Parathyroid adenoma (tissue), 2 donors: Measurements from ENCODE around the gene NFX1.

Experiments
- H2AFZ ChIP-seq: fragments of 300-600 bp; sonication (generic); one replicate; pipeline ENCODE4 v1.7.0; 2017; ENCODE audit warnings: antibody characterized with exemption, mild to moderate bottlenecking
- H3K27ac ChIP-seq: fragments of 300-600 bp; sonication (generic); one replicate; pipeline ENCODE4 v1.7.0; 2017
- H3K27me3 ChIP-seq: fragments of 300-600 bp; sonication (generic); one replicate; pipeline ENCODE4 v1.7.0; 2017; ENCODE audit warnings: low read length; ENCODE audit not compliant: control insufficient read depth, insufficient read depth
- H3K36me3 ChIP-seq: fragments of 300-600 bp; sonication (generic); one replicate; pipeline ENCODE4 v1.7.0; 2017; ENCODE audit warnings: low read length; ENCODE audit not compliant: control insufficient read depth, insufficient read depth
- H3K4me1 ChIP-seq: fragments of 300-600 bp; sonication (generic); one replicate; pipeline ENCODE4 v1.7.0; 2017; ENCODE audit warnings: control low read depth
- H3K4me2 ChIP-seq: fragments of 300-600 bp; sonication (generic); one replicate; pipeline ENCODE4 v1.7.0; 2017; ENCODE audit warnings: low read length
- H3K4me3 ChIP-seq: fragments of 300-600 bp; sonication (generic); one replicate; pipeline ENCODE4 v1.7.0; 2017; ENCODE audit warnings: low read depth, low read length
- H3K79me2 ChIP-seq: fragments of 300-600 bp; sonication (generic); one replicate; pipeline ENCODE4 v1.7.0; 2017; ENCODE audit warnings: control low read depth
- H3K9ac ChIP-seq: fragments of 300-600 bp; sonication (generic); one replicate; pipeline ENCODE4 v1.7.0; 2017; ENCODE audit warnings: mild to moderate bottlenecking
- H3K9me3 ChIP-seq: fragments of 300-600 bp; sonication (generic); one replicate; pipeline ENCODE4 v1.7.0; 2017; ENCODE audit warnings: low read length; ENCODE audit not compliant: control insufficient read depth
- CTCF ChIP-seq: fragments of 300-600 bp; sonication (generic); IDR thresholded peaks from one replicate; pipeline ENCODE4 v1.7.0; 2017; ENCODE audit warnings: antibody characterized with exemption, mild to moderate bottlenecking
- donor health status: primary hyperparathyroidism.

The NFX1 gene

DNA sequence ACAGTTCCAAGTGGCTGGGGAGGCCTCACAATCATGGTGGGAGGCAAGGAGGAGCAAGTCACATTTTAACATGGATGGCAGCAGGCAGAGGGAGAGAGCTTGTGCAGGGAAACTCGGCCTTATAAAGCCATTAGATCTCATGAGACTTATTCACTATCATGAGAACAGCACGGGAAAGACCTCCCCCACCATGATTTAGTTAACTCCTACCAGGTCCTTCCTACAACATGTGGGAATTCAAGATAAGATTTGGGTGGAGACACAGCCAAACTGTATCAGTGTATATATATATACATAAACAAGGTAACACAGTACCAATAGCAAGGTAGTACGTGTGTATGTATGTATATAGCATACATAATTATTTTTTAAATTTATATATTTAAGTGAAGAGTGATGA lies 50.9 kb downstream of the NFX1 start:
- no peak overlapping the region for H2AFZ ChIP-seq
- H3K27me3 ChIP-seq = no peaks in the 10 kb centered on the region
- no peaks in the 10 kb centered on the region for H3K9me3 ChIP-seq
- H3K4me3 ChIP-seq = no peak overlapping the region
- H3K9ac ChIP-seq = no peak overlapping the region
- no peak for TF ChIP-seq CTCF
- no peak overlapping the region for H3K4me2 ChIP-seq
- H3K4me1 ChIP-seq = no peaks in the 10 kb centered on the region
- H3K27ac ChIP-seq = no peak overlapping the region
- H3K36me3 ChIP-seq = no peaks in the 10 kb centered on the region
- H3K79me2 ChIP-seq = no peaks in the 10 kb centered on the region

GRCh38 chr9:33344145-33344544 lies 53.8 kb downstream of the NFX1 start:
- H3K27ac ChIP-seq = no peak overlapping the region
- H3K4me2 ChIP-seq = no peak overlapping the region
- no peaks in the 10 kb centered on the region for H3K9me3 ChIP-seq
- no peak overlapping the region for H3K9ac ChIP-seq
- no peak overlapping the region for H3K4me3 ChIP-seq
- H2AFZ ChIP-seq = no peak overlapping the region
- H3K4me1 ChIP-seq = no peaks in the 10 kb centered on the region
- H3K79me2 ChIP-seq = no peaks in the 10 kb centered on the region
- no peaks in the 10 kb centered on the region for H3K36me3 ChIP-seq
- H3K27me3 ChIP-seq = no peaks in the 10 kb centered on the region
- no peak for TF ChIP-seq CTCF

DNA sequence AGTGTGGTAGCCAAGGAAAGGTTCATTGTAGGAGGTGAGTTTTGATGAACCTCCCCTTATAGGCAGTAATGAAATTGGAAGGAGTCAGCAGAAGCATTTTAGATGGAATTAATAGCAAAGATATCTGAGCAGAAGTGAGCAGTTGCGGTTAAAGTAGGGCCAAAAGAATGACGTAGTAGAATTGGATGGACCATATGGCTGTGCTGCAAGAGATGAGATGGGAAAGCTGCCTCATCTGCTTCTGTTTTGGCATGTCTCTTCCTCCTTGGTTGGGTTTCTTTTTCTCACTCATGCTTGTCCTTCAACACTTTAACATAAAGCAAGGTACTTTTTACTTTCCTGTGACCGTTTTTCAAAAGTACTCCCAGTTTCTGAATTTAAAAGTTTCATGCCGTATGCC lies 56.2 kb downstream of the NFX1 start:
- Histone ChIP-seq H3K27me3 (no peaks in the 10 kb centered on the region), H3K4me2 (no peak overlapping the region), H3K4me1 (no peaks in the 10 kb centered on the region), H3K27ac (no peak overlapping the region), H3K36me3 (no peaks in the 10 kb centered on the region), H3K9me3 (no peaks in the 10 kb centered on the region), H3K4me3 (no peak overlapping the region), H2AFZ (no peak overlapping the region), H3K9ac (no peak overlapping the region), H3K79me2 (no peaks in the 10 kb centered on the region)
- no peak for TF ChIP-seq CTCF

DNA sequence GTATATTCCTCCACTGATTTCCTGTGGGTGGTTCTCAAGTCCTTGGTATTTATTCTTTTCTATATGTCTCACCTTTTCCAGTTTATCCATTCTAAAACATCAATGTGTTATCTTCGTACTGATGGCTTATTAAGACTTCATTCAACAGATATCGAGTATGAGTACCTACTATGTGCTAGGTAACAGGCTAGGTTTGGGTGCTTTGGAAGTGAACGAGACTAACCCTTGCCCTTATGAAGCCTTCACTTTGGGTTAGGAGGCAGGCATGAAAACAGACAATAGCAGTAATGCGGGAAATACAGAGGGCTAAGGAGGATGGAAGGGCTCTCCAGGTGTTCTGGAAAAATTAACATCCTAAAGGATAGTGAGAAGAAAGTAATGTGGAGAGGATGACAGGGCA lies 58.7 kb downstream of the NFX1 start:
- Histone ChIP-seq H3K4me3 (no peak overlapping the region), H3K4me2 (no peak overlapping the region), H3K27ac (no peak overlapping the region), H3K79me2 (no peaks in the 10 kb centered on the region), H3K27me3 (no peaks in the 10 kb centered on the region), H3K9ac (no peak overlapping the region), H3K9me3 (no peaks in the 10 kb centered on the region), H3K36me3 (no peaks in the 10 kb centered on the region), H2AFZ (no peak overlapping the region), H3K4me1 (no peaks in the 10 kb centered on the region)
- TF ChIP-seq CTCF = no peak

DNA sequence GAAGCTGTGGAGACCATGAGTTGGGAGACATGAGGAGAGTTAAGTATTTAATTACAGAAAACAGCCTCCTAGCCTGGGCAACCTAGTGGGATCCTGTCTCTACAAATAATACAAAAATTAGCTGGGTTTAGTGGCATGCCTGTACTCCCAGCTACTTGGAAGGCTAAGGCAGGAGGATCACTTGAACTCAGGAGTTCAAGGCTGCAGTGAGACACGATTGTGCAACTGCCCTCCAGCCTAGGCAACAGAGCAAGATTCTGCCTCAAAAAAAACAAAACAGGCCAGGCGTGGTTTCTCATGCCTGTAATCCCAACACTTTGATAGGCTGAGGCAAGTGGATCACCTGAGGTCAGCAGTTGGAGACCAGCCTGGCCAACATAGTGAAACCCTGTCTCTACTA lies 59.4 kb downstream of the NFX1 start:
- H3K36me3 ChIP-seq = no peaks in the 10 kb centered on the region

More for the DNA sequence above, 59.4 kb downstream of the NFX1 start:
- TF ChIP-seq CTCF = no peak
- Histone ChIP-seq H3K27ac (no peak overlapping the region), H3K79me2 (no peaks in the 10 kb centered on the region), H3K27me3 (no peaks in the 10 kb centered on the region), H3K9ac (no peak overlapping the region), H3K4me2 (no peak overlapping the region), H3K9me3 (no peaks in the 10 kb centered on the region), H3K4me3 (no peak overlapping the region), H2AFZ (no peak overlapping the region), H3K4me1 (no peaks in the 10 kb centered on the region)
